IgD-negative memory B cell (primary cell): Measurements from ENCODE around the gene KAZN. TPM values are rescaled to one million over a fixed set of nuclear protein-coding genes. Genes with fewer than 3 reads are reported as not detected.

Experiments used
- H3K27ac Mint-ChIP-seq, 3 donors: one replicate each; pipeline ENCODE4 v1.8.0; 2020 to 2022; ENCODE audit warnings: mild to moderate bottlenecking in 3 of 3, mixed read lengths in 3 of 3, moderate library complexity in 1 of 3
- H3K27me3 Mint-ChIP-seq: one replicate; pipeline ENCODE4 v1.8.0; 2021; ENCODE audit warnings: mixed read lengths
- H3K36me3 Mint-ChIP-seq: one replicate; pipeline ENCODE4 v1.8.0; 2020; ENCODE audit warnings: mild to moderate bottlenecking, mixed read lengths
- H3K4me1 Mint-ChIP-seq, 3 donors: one replicate each; pipeline ENCODE4 v1.8.0; 2020 to 2022; ENCODE audit warnings: mixed read lengths in 3 of 3, mild to moderate bottlenecking in 1 of 3
- H3K4me3 Mint-ChIP-seq, 4 donors: one replicate each; pipeline ENCODE4 v1.8.0; 2020 to 2022; ENCODE audit warnings: mild to moderate bottlenecking in 4 of 4, mixed read lengths in 4 of 4, moderate library complexity in 3 of 4
- H3K9me3 Mint-ChIP-seq, 3 donors: one replicate each; pipeline ENCODE4 v1.8.0; 2020 to 2021; ENCODE audit warnings: mixed read lengths in 3 of 3, mild to moderate bottlenecking in 1 of 3
- polyA plus RNA-seq: library from polyadenylated mRNA; unstranded; fragments of 300-500 nt; fragmentation: Illumina TruSeq; gene quantifications from one replicate; pipeline ENCODE4 v1.2.3, GENCODE V29; 2021

The KAZN gene
- polyA plus RNA-seq, 1 donor from 2014 or later: not detected

- peaks cover 6% of the 10 kb centered on the region for H3K27me3 Mint-ChIP-seq
- H3K9me3 Mint-ChIP-seq: no peaks in the 10 kb centered on the region
- no peaks in the 10 kb centered on the region for H3K4me1 Mint-ChIP-seq
- no peaks in the 10 kb centered on the region for H3K36me3 Mint-ChIP-seq
- H3K4me3 Mint-ChIP-seq: no peak overlapping the region
- no peak overlapping the region for H3K27ac Mint-ChIP-seq
Observed at GRCh38 chr1:14866911-14867612, 268.6 kb downstream of the KAZN start.

GRCh38 chr1:14869187-14869586 lies 270.7 kb downstream of the KAZN start:
- Mint-ChIP-seq H3K9me3 (no peaks in the 10 kb centered on the region), H3K27me3 (peaks cover 6% of the 10 kb centered on the region), H3K4me3 (no peak overlapping the region), H3K36me3 (no peaks in the 10 kb centered on the region), H3K4me1 (no peaks in the 10 kb centered on the region), H3K27ac (no peak overlapping the region)

GRCh38 chr1:14871218-14871970 lies 272.9 kb downstream of the KAZN start:
- H3K4me1 Mint-ChIP-seq: no peaks in the 10 kb centered on the region
- no peak overlapping the region for H3K4me3 Mint-ChIP-seq
- H3K9me3 Mint-ChIP-seq: no peaks in the 10 kb centered on the region
- H3K36me3 Mint-ChIP-seq: no peaks in the 10 kb centered on the region
- H3K27me3 Mint-ChIP-seq: peaks cover 3% of the 10 kb centered on the region
- no peak overlapping the region for H3K27ac Mint-ChIP-seq

- H3K4me1 Mint-ChIP-seq: peaks cover 0 to 1% (median 0%) of the 10 kb centered on the region in 3 donors
- H3K4me3 Mint-ChIP-seq: no peak overlapping the region
- no peak overlapping the region for H3K27ac Mint-ChIP-seq
- H3K27me3 Mint-ChIP-seq: peaks cover 5% of the 10 kb centered on the region
- no peaks in the 10 kb centered on the region for H3K9me3 Mint-ChIP-seq
- H3K36me3 Mint-ChIP-seq: no peaks in the 10 kb centered on the region
Observed at GRCh38 chr1:14872762-14873161, 274.3 kb downstream of the KAZN start.

GRCh38 chr1:14873677-14874076 lies 275.2 kb downstream of the KAZN start:
- H3K9me3 Mint-ChIP-seq: no peaks in the 10 kb centered on the region
- H3K4me1 Mint-ChIP-seq: peaks cover 0 to 1% (median 0%) of the 10 kb centered on the region in 3 donors
- H3K4me3 Mint-ChIP-seq: no peak overlapping the region
- no peaks in the 10 kb centered on the region for H3K36me3 Mint-ChIP-seq
- H3K27ac Mint-ChIP-seq: no peak overlapping the region
- peaks cover 8% of the 10 kb centered on the region for H3K27me3 Mint-ChIP-seq

GRCh38 chr1:14875524-14876509 lies 277.3 kb downstream of the KAZN start:
- Mint-ChIP-seq H3K27me3 (peaks cover 8% of the 10 kb centered on the region), H3K4me3 (no peak overlapping the region), H3K4me1 (peaks cover 0 to 1% (median 0%) of the 10 kb centered on the region in 3 donors), H3K9me3 (no peaks in the 10 kb centered on the region), H3K27ac (no peak overlapping the region), H3K36me3 (no peaks in the 10 kb centered on the region)

GRCh38 chr1:14876747-14877146 lies 278.3 kb downstream of the KAZN start:
- H3K4me3 Mint-ChIP-seq: no peak overlapping the region
- no peak overlapping the region for H3K27ac Mint-ChIP-seq
- no peaks in the 10 kb centered on the region for H3K9me3 Mint-ChIP-seq
- H3K36me3 Mint-ChIP-seq: no peaks in the 10 kb centered on the region
- peaks cover 7% of the 10 kb centered on the region for H3K27me3 Mint-ChIP-seq
- H3K4me1 Mint-ChIP-seq: peaks cover 3 to 5% (median 4%) of the 10 kb centered on the region in 3 donors

- Mint-ChIP-seq H3K9me3 (no peaks in the 10 kb centered on the region), H3K36me3 (no peaks in the 10 kb centered on the region), H3K27me3 (peaks cover 4% of the 10 kb centered on the region), H3K27ac (no peak overlapping the region), H3K4me1 (peaks cover 8 to 10% (median 9%) of the 10 kb centered on the region in 3 donors), H3K4me3 (no peak overlapping the region)
Observed at GRCh38 chr1:14877224-14877623, 278.7 kb downstream of the KAZN start.

GRCh38 chr1:14878124-14878523 lies 279.6 kb downstream of the KAZN start:
- Mint-ChIP-seq H3K27me3 (peaks cover 4% of the 10 kb centered on the region), H3K4me3 (no peak overlapping the region), H3K36me3 (no peaks in the 10 kb centered on the region), H3K9me3 (no peaks in the 10 kb centered on the region), H3K27ac (no peak overlapping the region), H3K4me1 (peaks cover 13 to 14% (median 14%) of the 10 kb centered on the region in 3 donors)

- Mint-ChIP-seq H3K4me3 (no peak overlapping the region), H3K4me1 (peaks cover 13 to 14% (median 14%) of the 10 kb centered on the region in 3 donors), H3K27ac (no peak overlapping the region), H3K36me3 (no peaks in the 10 kb centered on the region), H3K27me3 (peaks cover 4% of the 10 kb centered on the region), H3K9me3 (no peaks in the 10 kb centered on the region)
Observed at GRCh38 chr1:14878951-14879350, 280.5 kb downstream of the KAZN start.

- H3K4me1 Mint-ChIP-seq: peaks cover 13 to 14% (median 14%) of the 10 kb centered on the region in 3 donors
- peaks cover 4% of the 10 kb centered on the region for H3K27me3 Mint-ChIP-seq
- H3K27ac Mint-ChIP-seq: no peak overlapping the region
- H3K4me3 Mint-ChIP-seq: peak overlapping the region in 1 of 4 donors; percentile 35
- H3K36me3 Mint-ChIP-seq: no peaks in the 10 kb centered on the region
- H3K9me3 Mint-ChIP-seq: no peaks in the 10 kb centered on the region
Observed at GRCh38 chr1:14880456-14881316, 282.2 kb downstream of the KAZN start.

GRCh38 chr1:14881775-14882672 lies 283.5 kb downstream of the KAZN start:
- Mint-ChIP-seq H3K4me3 (peak overlapping the region in 3 of 4 donors; percentile 5 to 77 (median 54)), H3K4me1 (peaks cover 13 to 14% (median 13%) of the 10 kb centered on the region in 3 donors), H3K27ac (peak overlapping the region in 2 of 3 donors; percentile 17 to 78), H3K36me3 (no peaks in the 10 kb centered on the region), H3K9me3 (no peaks in the 10 kb centered on the region), H3K27me3 (peaks cover 4% of the 10 kb centered on the region)

- H3K4me1 Mint-ChIP-seq: peaks cover 13 to 14% (median 13%) of the 10 kb centered on the region in 3 donors
Observed at GRCh38 chr1:14884614-14885175, 286.2 kb downstream of the KAZN start.

More at GRCh38 chr1:14884614-14885175, 286.2 kb downstream of the KAZN start:
- Mint-ChIP-seq H3K36me3 (no peaks in the 10 kb centered on the region), H3K4me3 (no peak overlapping the region), H3K27ac (no peak overlapping the region), H3K27me3 (no peaks in the 10 kb centered on the region), H3K9me3 (no peaks in the 10 kb centered on the region)
